Keratinocyte (primary cell): ENCODE results near the gene SEC14L5. TPM values are rescaled to one million over a fixed set of nuclear protein-coding genes. Genes with fewer than 3 reads are reported as not detected.
"Not testable (repeated sequence)": the region's sequence is repeated elsewhere in the genome, so short reads cannot be mapped to it uniquely, and the experiment has no call there.

Experiments
- DNase-seq: peaks from one replicate; pipeline ENCODE4 v3.0.0-alpha.2; 2011; ENCODE audit warnings: low read depth, missing footprints, low spot score
- FAIRE-seq: peaks from 2 replicates; lab custom pipeline; 2011; peaks lifted over from hg19 to GRCh38; lab: Jason Lieb, UNC
- H2AFZ ChIP-seq: 2 replicates; pipeline ENCODE4 v1.6.0; 2012; ENCODE audit warnings: low read length, control low read depth, inconsistent platforms; ENCODE audit not compliant: control insufficient read depth
- H3K27ac ChIP-seq: 2 replicates; pipeline ENCODE4 v1.5.1; 2011; ENCODE audit warnings: low read length; ENCODE audit not compliant: control insufficient read depth, insufficient read depth
- H3K27me3 ChIP-seq: 3 replicates; pipeline ENCODE4 v1.6.0; 2011; ENCODE audit warnings: low read length; ENCODE audit not compliant: control insufficient read depth, insufficient read depth; ENCODE audit errors: extremely low read depth
- H3K36me3 ChIP-seq, 2 experiments: 2 replicates in 1 of 2; 3 replicates in 1 of 2; pipeline ENCODE4 v1.5.1; 2011; ENCODE audit warnings: low read length in 2 of 2, mild to moderate bottlenecking in 1 of 2; ENCODE audit not compliant: control insufficient read depth in 2 of 2, insufficient read depth in 2 of 2; ENCODE audit errors: extremely low read depth in 1 of 2
- H3K4me1 ChIP-seq: 3 replicates; pipeline ENCODE4 v1.5.1; 2011; ENCODE audit warnings: low read length; ENCODE audit not compliant: control insufficient read depth, insufficient read depth; ENCODE audit errors: extremely low read depth
- H3K4me2 ChIP-seq: 3 replicates; pipeline ENCODE4 v1.6.0; 2011; ENCODE audit warnings: low read depth, low read length; ENCODE audit not compliant: control insufficient read depth, insufficient read depth; ENCODE audit errors: extremely low read depth
- H3K4me3 ChIP-seq, 3 experiments: fragments of 200-600 bp in 1 of 3; sonication (generic) in 1 of 3; 2 replicates in 2 of 3; 3 replicates in 1 of 3; pipeline ENCODE4 v1.5.1; 2011 to 2016; ENCODE audit warnings: low read length in 3 of 3, mild to moderate bottlenecking in 3 of 3, control low read depth in 2 of 3, inconsistent platforms in 1 of 3, low read depth in 1 of 3, mixed read lengths in 1 of 3, mixed run types in 1 of 3, moderate library complexity in 1 of 3; ENCODE audit not compliant: control insufficient read depth in 2 of 3, insufficient read depth in 2 of 3; ENCODE audit errors: extremely low read depth in 1 of 3
- H3K79me2 ChIP-seq: 2 replicates; pipeline ENCODE4 v1.6.0; 2012; ENCODE audit warnings: low read length; ENCODE audit not compliant: control insufficient read depth, insufficient read depth
- H3K9ac ChIP-seq: 3 replicates; pipeline ENCODE4 v1.6.0; 2011; ENCODE audit warnings: low read length; ENCODE audit not compliant: control insufficient read depth, insufficient read depth; ENCODE audit errors: extremely low read depth
- H3K9me1 ChIP-seq: 3 replicates; pipeline ENCODE4 v1.6.0; 2011; ENCODE audit warnings: low read length; ENCODE audit not compliant: control insufficient read depth, insufficient read depth; ENCODE audit errors: extremely low read depth
- H3K9me3 ChIP-seq: 2 replicates; pipeline ENCODE4 v1.5.1; 2012; ENCODE audit warnings: low read depth, low read length; ENCODE audit not compliant: control insufficient read depth
- H4K20me1 ChIP-seq: 3 replicates; pipeline ENCODE4 v1.6.0; 2011; ENCODE audit warnings: low read length; ENCODE audit not compliant: control insufficient read depth, insufficient read depth; ENCODE audit errors: extremely low read depth
- EZH2 ChIP-seq: IDR thresholded peaks from one replicate; pipeline ENCODE4 v1.6.1; 2012; ENCODE audit warnings: inconsistent platforms, mild to moderate bottlenecking, low read length, moderate library complexity
- dilution Hi-C: fragments of 300-500 bp; cut with MboI; formaldehyde crosslinking; loops from one replicate; pipeline ENCODE4 v1.7.0; 2020; ENCODE audit warnings: low sequenced_read_pairs; ENCODE audit not compliant: extremely low pct_ligation_motif_present
- polyA plus RNA-seq, 5 experiments: library from polyadenylated mRNA; depleted of rRNA in 3 of 5; stranded (reverse) in 3 of 5; stranded (forward) in 1 of 5; unstranded in 1 of 5; fragments of >200 nt; gene quantifications; 1 replicate in 1 of 5; 2 replicates in 3 of 5; 3 replicates in 1 of 5; pipeline versions ENCODE4 v1.2.1 to v1.2.3, GENCODE V29; 2011 to 2012; ENCODE audit warnings: missing spikeins in 2 of 5, low read depth in 1 of 5, low replicate concordance in 1 of 5
- TF ChIP-seq, protein P1 (sequence below), 3 experiments: IDR thresholded peaks in 1 of 3; conservative IDR thresholded peaks in 1 of 3; optimal IDR thresholded peaks in 1 of 3; 2 replicates in 2 of 3; 3 replicates in 1 of 3; pipeline versions ENCODE3 to v1.5.1; 2011; ENCODE audit warnings: low read length in 3 of 3, mild to moderate bottlenecking in 3 of 3, moderate library complexity in 2 of 3, control low read depth in 1 of 3, inconsistent platforms in 1 of 3; ENCODE audit not compliant: insufficient read depth in 2 of 3; ENCODE audit errors: extremely low read depth in 1 of 3

The SEC14L5 gene
- polyA plus RNA-seq, 1 donor (not counting 4 experiments of a cell fraction or from before 2014, with no cell fraction given): 0.08 TPM

DNA sequence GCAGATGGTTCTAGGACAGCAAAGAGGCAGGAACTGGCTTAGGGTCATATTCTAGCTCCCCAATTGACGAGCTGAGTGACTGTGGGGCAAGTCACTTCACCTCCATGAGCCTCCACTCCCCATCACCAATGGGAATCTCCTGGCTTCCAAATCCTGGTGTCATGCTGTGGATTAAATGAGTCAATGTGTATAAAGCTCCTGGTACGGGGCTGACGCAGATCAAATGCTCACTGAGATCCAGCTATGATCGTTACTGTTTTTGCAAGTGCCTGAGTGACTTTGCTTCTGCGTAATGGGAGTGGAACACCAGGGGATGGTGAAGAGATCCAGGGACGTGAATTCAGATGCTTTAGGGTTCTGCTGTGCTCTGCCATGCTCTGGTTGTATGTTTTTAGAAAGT is 2.4 kb downstream of the SEC14L5 start:
- H3K9me3 ChIP-seq: no peaks in the 10 kb centered on the region
- no peak for TF ChIP-seq EZH2
- TF ChIP-seq, protein P1, sequence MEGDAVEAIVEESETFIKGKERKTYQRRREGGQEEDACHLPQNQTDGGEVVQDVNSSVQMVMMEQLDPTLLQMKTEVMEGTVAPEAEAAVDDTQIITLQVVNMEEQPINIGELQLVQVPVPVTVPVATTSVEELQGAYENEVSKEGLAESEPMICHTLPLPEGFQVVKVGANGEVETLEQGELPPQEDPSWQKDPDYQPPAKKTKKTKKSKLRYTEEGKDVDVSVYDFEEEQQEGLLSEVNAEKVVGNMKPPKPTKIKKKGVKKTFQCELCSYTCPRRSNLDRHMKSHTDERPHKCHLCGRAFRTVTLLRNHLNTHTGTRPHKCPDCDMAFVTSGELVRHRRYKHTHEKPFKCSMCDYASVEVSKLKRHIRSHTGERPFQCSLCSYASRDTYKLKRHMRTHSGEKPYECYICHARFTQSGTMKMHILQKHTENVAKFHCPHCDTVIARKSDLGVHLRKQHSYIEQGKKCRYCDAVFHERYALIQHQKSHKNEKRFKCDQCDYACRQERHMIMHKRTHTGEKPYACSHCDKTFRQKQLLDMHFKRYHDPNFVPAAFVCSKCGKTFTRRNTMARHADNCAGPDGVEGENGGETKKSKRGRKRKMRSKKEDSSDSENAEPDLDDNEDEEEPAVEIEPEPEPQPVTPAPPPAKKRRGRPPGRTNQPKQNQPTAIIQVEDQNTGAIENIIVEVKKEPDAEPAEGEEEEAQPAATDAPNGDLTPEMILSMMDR (optimal IDR thresholded peaks at IDR 0.05 in 1 of 3, IDR thresholded peaks at IDR 0.05 in 1 of 3, conservative IDR thresholded peaks at IDR 0.05 in 1 of 3; ENCODE audit: extremely low read depth in 1 of 3, insufficient read depth in 2 of 3, low read length in 3 of 3): no peak
- dilution Hi-C loops: no loop called here
- no peaks in the 10 kb centered on the region for H3K36me3 ChIP-seq
- no peak for DNase-seq
- no peaks in the 10 kb centered on the region for H3K79me2 ChIP-seq
- no peak overlapping the region for H3K27ac ChIP-seq
- no peak overlapping the region for H3K9ac ChIP-seq
- H3K9me1 ChIP-seq: no peaks in the 10 kb centered on the region
- H3K4me3 ChIP-seq: no peak overlapping the region
- peaks cover 5% of the 10 kb centered on the region for H4K20me1 ChIP-seq
- peaks cover 8% of the 10 kb centered on the region for H3K27me3 ChIP-seq
- H3K4me1 ChIP-seq: peaks cover 17% of the 10 kb centered on the region
- FAIRE-seq: no peak
- no peak overlapping the region for H2AFZ ChIP-seq
- no peak overlapping the region for H3K4me2 ChIP-seq

DNA sequence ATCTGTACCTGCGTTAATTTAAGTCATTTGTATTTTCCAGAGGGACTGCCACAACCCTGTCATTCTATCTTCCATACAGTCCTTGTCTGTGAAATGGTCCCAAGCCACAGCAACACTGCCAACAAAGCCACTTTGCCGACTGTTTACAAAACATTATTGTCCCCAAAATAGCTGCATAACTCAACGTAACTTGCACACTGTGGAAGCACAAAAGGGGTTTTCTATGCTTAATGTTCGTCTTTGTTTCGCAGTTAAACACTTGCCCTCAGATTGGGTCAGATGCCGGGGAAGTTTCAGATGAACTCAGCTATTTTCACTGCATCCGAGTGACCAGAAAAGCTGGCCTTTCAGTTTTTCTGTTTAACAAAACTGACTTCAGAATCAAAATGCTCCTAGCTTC is 4.6 kb downstream of the SEC14L5 start:
- Histone ChIP-seq H3K27me3 (peaks cover 8% of the 10 kb centered on the region), H4K20me1 (peaks cover 5% of the 10 kb centered on the region), H3K4me2 (no peak overlapping the region), H3K9me1 (no peaks in the 10 kb centered on the region), H2AFZ (no peak overlapping the region), H3K36me3 (no peaks in the 10 kb centered on the region), H3K4me1 (peaks cover 5% of the 10 kb centered on the region), H3K27ac (no peak overlapping the region), H3K79me2 (no peaks in the 10 kb centered on the region), H3K9me3 (no peaks in the 10 kb centered on the region), H3K9ac (no peak overlapping the region), H3K4me3 (no peak overlapping the region)
- dilution Hi-C loops: no loop called here
- no peak for DNase-seq
- FAIRE-seq: no peak
- TF ChIP-seq EZH2: no peak
- TF ChIP-seq, protein P1 (optimal IDR thresholded peaks at IDR 0.05 in 1 of 3, IDR thresholded peaks at IDR 0.05 in 1 of 3, conservative IDR thresholded peaks at IDR 0.05 in 1 of 3; ENCODE audit: extremely low read depth in 1 of 3, insufficient read depth in 2 of 3, low read length in 3 of 3): no peak

DNA sequence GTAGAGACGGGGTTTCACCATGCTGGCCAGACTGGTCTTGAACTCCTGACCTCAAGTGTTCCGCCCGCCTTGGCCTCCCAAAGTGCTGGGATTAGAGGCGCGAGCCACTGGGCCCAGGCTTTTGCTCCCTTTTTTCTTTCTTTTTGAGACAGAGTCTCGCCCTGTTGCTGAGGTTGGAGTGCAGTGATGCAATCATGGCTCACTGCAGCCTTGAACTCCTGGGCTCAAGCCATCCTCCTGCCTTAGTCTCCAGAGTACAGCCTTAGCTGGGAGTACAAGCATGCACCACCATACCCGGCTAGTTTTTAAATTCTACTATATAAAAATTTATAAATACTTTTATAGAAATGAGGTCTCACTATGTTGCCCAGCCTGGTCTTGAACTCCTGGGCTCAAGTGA is 5.4 kb downstream of the SEC14L5 start:
- H3K4me3 ChIP-seq, H3K9me3 ChIP-seq, FAIRE-seq, H3K27ac ChIP-seq, H3K27me3 ChIP-seq, H3K4me1 ChIP-seq, H3K9me1 ChIP-seq, H3K36me3 ChIP-seq, H3K9ac ChIP-seq, DNase-seq, H3K79me2 ChIP-seq, dilution Hi-C loops, H3K4me2 ChIP-seq, H2AFZ ChIP-seq, H4K20me1 ChIP-seq: not testable (repeated sequence)
